Lower lobe of right lung (tissue), 2 donors: ENCODE measurements around the gene GTF2H1. TPM values are rescaled to one million over a fixed set of nuclear protein-coding genes. Genes with fewer than 3 reads are reported as not detected.

Source experiments
- ATAC-seq, 2 donors: fragments of 200-7000 bp; cut with Tn5 transposase; one replicate each; pipeline ENCODE4 v1.9.1; 2020 to 2022; ENCODE audit warnings: mild to moderate bottlenecking in 2 of 2, moderate library complexity in 2 of 2
- DNase-seq: peaks from one replicate; pipeline ENCODE4 v3.0.0-alpha.2; 2020
- H3K27ac ChIP-seq: fragments of 200-600 bp; one replicate; pipeline ENCODE4 v1.8.0; 2022
- H3K27me3 ChIP-seq: fragments of 200-600 bp; one replicate; pipeline ENCODE4 v1.8.0; 2022; ENCODE audit warnings: low read depth
- H3K36me3 ChIP-seq: fragments of 200-600 bp; one replicate; pipeline ENCODE4 v1.8.0; 2022; ENCODE audit warnings: mild to moderate bottlenecking
- H3K4me1 ChIP-seq: fragments of 200-600 bp; one replicate; pipeline ENCODE4 v1.8.0; 2022
- H3K4me3 ChIP-seq: fragments of 200-600 bp; one replicate; pipeline ENCODE4 v1.8.0; 2022; ENCODE audit warnings: mild to moderate bottlenecking
- H3K9me3 ChIP-seq: fragments of 200-600 bp; one replicate; pipeline ENCODE4 v1.8.0; 2022
- CTCF ChIP-seq: fragments of 200-600 bp; IDR thresholded peaks from one replicate; pipeline ENCODE4 v1.8.0; 2022; ENCODE audit warnings: antibody characterized with exemption, mild to moderate bottlenecking
- intact Hi-C: fragments of 100-400 bp; cut with DNase I; formaldehyde crosslinking; loops from one replicate; pipeline ENCODE4 v1.11.0; 2022
- total RNA-seq: library from RNA; stranded (reverse); fragmentation: NEBNext Ultra II Directional; extraction: Animal tissue kit (Norgen Biotek cat#: 25700); gene quantifications from one replicate; pipeline ENCODE4 v1.2.1, GENCODE V29; 2021
- donor health status: DM: no; HTN: yes; CAD: no; lungs with severe emphysema.

The GTF2H1 gene
- total RNA-seq, 1 donor from 2014 or later: 38.3 TPM

DNA sequence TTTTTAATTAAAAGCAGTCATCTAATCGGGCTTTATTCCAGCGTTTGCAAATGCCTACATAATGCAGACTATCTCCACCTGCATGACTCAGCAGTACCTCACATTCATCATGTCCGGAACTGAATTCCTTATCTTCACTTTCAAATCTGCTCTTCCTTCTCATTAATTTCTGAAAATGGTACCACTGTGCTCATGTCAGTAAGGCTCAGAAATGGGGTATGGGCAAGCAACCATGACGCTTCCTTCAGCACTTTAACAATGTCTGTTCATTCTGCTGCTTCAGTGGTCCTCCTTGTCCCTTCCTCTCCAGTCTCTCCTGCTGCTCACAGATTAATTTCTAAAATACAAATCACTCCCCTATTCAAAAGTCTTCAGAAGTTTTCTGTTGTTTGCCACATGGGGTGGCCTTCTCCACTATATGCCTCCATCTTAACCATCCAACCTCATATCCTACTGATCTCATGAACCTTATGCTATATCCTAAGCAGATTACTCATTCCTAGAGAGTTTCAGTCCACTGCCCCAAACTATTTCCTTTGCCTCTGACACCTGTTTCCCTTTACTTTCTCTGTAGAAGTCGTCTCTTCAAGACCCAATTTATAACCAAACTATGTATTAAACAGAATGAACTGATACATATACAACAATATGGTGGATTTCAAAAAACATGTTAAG lies 7.0 kb downstream of the GTF2H1 start:
- H3K4me1 ChIP-seq: peaks cover 16% of the 10 kb centered on the region
- no peak overlapping the region for H3K27ac ChIP-seq
- H3K27me3 ChIP-seq: no peaks in the 10 kb centered on the region
- intact Hi-C loops: no loop called here
- H3K36me3 ChIP-seq: peaks cover 74% of the 10 kb centered on the region
- H3K4me3 ChIP-seq: no peak overlapping the region
- DNase-seq: no peak
- TF ChIP-seq CTCF: no peak
- ATAC-seq: no peak
- H3K9me3 ChIP-seq: no peaks in the 10 kb centered on the region

DNA sequence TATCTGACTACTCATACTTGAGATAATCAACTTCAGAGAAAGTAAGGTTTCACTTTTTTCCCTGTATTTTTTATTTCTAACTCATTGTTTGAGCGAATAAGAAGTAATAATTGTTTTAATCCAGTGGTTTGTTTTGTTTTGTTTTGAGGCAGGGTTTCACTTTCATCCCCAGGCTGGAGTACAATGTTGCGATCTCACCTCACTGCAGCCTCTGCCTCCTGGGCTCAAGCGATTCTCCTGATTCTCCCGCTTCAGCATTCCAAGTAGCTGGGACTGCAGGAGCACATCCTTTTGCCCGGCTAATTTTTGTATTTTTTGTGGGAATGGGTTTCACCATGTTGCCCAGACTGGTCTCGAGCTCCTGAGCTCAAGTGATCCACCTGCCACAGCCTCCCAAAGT lies 8.6 kb downstream of the GTF2H1 start:
- H3K27me3 ChIP-seq: no peaks in the 10 kb centered on the region
- H3K4me1 ChIP-seq: peaks cover under 1% of the 10 kb centered on the region
- no peak overlapping the region for H3K27ac ChIP-seq
- no peak for TF ChIP-seq CTCF
- H3K36me3 ChIP-seq: peaks cover 78% of the 10 kb centered on the region
- intact Hi-C loops: no loop called here
- no peak for ATAC-seq
- DNase-seq: no peak
- no peak overlapping the region for H3K4me3 ChIP-seq
- no peaks in the 10 kb centered on the region for H3K9me3 ChIP-seq

DNA sequence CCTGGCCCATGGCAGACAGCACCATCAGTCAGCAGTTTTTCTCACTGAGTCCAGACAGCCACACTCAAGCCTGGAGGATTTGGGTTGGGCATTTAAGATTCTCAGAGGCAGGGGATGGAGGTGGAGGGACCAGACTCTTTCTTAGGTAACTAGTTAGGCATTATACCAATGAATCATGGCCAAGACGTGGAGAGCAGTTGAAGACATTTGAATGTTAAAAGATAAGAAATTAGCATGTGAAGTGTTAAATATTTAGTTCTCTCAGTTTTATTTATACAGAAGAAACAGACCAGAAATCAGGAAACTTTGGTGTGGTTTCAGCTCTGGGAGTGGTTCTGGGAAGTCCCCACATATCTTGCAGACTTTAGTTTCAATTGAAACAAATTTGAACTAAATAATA lies 9.9 kb downstream of the GTF2H1 start:
- Histone ChIP-seq H3K4me3 (no peak overlapping the region), H3K27ac (no peak overlapping the region), H3K36me3 (peaks cover 88% of the 10 kb centered on the region), H3K4me1 (no peaks in the 10 kb centered on the region), H3K27me3 (no peaks in the 10 kb centered on the region), H3K9me3 (no peaks in the 10 kb centered on the region)
- TF ChIP-seq CTCF: no peak
- DNase-seq: no peak
- ATAC-seq: no peak
- intact Hi-C loops: no loop called here

DNA sequence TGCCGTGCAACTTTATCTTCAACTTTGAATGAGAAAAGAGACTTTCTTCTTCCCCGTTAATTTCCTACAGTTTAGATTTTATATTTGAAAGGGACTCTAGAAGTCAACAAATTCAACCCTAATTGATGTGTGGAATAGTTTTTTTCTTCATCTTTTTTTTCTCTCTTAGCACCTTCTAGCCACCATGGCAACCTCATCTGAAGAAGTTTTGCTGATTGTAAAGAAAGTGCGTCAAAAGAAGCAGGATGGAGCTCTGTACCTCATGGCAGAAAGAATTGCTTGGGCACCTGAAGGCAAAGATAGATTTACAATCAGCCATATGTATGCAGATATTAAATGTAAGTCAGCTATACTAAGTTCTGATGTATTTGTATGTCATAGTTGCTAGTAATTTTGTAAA lies 10.5 kb downstream of the GTF2H1 start:
- TF ChIP-seq CTCF: no peak
- DNase-seq (no peak), ATAC-seq (no peak)
- intact Hi-C loops: no loop called here
- Histone ChIP-seq H3K27me3 (no peaks in the 10 kb centered on the region), H3K4me1 (no peaks in the 10 kb centered on the region), H3K9me3 (no peaks in the 10 kb centered on the region), H3K36me3 (peaks cover 88% of the 10 kb centered on the region), H3K27ac (no peak overlapping the region), H3K4me3 (no peak overlapping the region)

DNA sequence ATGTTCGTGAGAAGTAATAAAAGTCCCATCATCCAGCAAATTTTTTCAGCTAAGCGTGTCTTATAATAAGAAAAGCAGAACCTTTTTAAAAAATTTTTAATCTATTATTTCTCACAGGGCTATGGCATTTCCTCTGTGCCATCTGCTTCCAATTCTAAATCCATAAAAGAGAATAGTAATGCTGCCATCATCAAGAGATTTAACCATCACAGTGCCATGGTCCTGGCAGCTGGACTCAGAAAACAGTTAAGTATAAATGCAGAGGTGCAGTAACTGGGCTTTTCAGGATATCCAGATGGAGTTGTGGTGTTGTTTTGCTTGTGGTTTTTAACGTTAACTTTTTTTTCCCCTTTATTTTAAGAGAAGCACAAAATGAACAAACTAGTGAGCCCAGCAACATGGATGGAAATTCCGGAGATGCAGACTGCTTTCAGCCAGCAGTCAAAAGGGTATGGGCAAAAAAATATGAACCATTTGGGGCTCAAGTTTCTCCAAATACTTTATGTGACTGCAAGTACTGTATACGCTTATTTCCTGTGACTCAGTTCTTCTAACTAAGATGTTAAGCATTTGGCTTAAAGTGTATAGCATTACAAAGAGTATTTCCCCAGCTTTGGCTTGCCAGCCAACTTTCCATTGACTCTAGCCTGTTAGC lies 25.2 kb downstream of the GTF2H1 start:
- intact Hi-C loops: no loop called here
- H3K4me3 ChIP-seq: no peak overlapping the region
- H3K9me3 ChIP-seq: no peaks in the 10 kb centered on the region
- H3K27ac ChIP-seq: no peak overlapping the region
- no peak for TF ChIP-seq CTCF
- peaks cover 91% of the 10 kb centered on the region for H3K36me3 ChIP-seq
- ATAC-seq (no peak), DNase-seq (no peak)
- H3K4me1 ChIP-seq: no peaks in the 10 kb centered on the region
- H3K27me3 ChIP-seq: no peaks in the 10 kb centered on the region
